CD4-positive, alpha-beta T cell treated with Interleukin-21 for 1 hour (primary cell): ENCODE measurements around the gene ADK.
"Not testable (repeated sequence)": the region's sequence is repeated elsewhere in the genome, so short reads cannot be mapped to it uniquely, and the experiment has no call there.

ENCODE experiments used
- DNase-seq: peaks from one replicate; pipeline ENCODE4 v3.0.0-alpha.2; 2020

Gene ADK

DNA sequence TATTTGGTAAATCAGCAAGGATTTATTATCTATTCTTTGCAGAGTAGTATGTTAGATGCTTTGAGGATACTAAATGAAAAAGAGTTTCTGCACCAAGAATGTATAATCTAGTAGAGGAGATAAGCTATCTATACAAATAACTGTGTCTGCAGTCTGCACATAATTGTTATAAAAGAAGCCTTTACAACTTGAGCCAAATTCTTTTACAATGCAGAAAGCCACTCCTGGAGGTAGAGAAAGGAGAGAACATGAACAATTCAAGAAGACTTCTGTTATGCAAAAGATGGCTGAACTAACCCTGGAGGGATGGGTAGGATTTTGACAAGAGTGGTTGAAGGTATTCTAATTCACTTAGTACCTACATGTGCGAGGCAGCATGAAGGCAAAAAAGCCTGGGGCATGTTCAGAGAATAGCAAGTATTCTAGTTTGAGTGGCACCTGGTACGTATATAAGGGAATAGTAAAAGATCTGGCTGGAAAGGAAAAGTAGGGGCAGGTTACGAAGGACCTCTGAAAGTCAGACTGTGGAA, 424.2 kb downstream of the ADK start:
- DNase-seq = no peak

DNA sequence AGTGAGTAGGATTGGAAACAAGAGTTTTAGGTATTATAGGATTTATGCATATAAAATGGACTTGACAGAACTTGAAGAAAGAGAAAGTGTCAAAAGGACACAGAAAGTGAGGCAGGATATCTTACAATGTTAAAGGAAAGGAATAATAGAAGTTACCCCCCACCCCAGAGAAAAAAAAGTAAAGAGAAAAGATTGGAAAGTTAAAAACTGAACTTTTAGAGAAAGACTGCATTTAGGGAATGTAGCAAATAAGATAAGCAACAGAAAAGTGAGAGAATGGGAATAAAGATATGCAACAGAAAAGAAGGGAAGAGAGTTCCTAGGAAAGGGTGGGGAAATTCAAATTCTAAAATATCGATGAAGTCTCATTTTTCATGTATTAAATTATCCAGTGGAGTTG, 424.9 kb downstream of the ADK start:
- DNase-seq = no peak

DNA sequence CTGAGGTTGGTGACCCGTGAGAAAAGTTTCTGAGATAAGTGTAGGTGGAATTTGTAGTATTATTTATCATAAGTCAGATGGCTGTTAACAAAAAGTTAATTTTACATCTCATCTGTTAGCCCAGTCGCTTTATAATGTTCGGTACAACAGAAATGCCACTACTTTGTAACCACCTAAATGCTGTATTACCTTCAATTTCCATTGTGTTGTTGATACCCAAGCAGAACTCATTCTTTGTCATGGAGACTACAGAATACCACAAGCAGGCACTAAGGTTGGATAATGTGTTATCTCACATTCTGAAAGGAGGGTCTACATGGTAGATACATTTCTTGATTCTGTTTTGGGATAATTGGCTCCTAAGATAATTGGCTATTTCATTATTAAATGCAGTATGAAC, 425.6 kb downstream of the ADK start:
- no peak for DNase-seq

DNA sequence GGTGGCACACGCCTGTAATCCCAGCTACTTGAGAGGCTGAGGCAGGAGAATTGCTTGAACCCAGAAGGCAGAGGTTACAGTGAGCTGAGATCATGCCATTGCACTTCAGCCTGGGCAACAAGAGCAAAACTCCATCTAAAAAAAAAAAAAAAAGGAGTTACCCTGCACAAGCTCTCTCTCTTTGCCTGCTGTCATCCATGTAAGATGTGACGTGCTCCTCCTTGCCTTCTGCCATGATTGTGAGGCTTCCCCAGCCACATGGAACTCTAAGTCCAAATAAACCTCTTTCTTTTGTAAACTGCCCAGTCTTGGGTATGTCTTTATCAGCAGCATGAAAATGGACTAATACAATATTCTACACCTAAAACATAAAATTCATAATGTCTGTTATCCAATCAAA, 429.4 kb downstream of the ADK start:
- DNase-seq = not testable (repeated sequence)

DNA sequence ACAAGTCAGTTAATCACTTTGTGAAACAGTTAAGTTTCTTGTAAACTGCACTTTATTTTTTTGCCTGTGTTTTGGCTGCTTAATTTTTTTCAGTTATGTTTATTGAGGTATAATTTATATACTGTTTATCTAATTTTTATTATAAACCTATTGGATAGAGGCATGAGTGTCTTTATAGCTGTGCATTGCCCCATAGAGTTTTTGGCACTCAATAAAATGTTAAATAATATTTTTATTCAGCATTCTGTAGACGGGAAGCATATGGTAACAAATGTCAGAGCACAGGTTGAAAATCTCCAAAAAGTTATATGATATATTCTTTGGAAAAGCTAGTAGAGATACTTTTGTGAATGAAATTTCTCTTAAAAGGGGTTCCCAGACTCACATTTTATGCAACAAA, 431.5 kb downstream of the ADK start:
- DNase-seq = no peak

DNA sequence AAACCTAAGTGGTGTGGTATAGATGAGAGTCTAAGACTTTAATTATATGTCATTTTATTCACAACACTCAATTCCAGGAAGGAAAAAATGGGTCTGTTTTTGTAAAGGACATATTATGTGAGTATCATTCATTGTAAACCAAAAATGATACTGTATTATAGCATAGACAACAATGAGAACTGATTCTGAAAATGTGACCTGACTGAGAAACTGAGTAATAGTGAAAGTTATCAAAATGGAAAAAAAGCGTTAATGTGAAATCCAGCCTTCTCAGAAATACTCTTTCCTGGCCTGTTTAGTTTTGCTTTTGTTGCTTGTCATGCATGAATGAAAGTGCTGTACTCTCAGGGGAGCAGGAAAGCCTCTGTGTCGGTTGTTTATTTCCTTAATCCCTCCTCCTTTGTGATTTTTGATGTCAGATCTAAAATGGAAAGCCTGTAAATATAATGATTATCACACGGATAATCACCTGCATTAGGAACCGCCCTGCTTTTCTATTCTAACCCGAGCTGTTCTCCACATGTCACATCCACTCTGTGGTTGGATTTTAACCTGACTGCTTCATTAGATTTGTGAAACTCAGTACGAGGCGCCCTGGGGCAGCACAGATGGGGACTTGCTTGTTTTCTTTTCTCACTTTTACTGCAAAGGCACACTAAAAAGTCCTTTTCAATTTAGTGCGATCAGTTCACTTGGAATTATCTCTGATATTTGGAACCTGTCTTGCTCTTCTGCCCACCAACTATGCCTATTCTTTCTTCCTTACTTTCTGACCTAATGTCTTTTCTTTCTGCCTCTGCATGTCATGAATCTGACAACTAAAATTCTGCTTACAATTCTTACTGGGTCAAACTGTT, 434.4 kb downstream of the ADK start:
- peak; percentile 64 for DNase-seq

DNA sequence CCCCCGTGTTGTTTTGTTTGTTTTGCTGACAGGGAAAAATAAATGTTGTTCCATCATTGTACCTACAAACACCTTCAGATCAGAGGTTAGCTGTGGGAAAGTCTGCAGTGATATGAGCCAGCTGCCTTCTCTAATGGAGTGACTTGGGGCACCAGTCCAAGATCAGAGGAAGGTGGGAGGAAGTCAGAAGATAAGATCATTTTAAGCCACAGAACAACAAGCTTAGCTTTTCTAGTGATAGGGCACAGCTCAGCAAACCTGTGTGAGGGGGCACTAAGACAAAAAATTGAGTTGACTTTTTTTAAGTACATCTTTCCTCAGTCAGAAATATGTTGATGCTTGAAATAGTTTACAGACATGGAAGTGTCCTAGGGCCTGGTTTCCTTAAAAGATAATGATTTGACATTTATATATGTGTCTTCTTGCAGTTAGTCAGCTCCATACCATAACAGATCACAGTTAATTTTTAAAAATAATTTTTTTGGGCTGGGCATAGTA, 435.1 kb downstream of the ADK start:
- DNase-seq = peak; percentile 78

DNA sequence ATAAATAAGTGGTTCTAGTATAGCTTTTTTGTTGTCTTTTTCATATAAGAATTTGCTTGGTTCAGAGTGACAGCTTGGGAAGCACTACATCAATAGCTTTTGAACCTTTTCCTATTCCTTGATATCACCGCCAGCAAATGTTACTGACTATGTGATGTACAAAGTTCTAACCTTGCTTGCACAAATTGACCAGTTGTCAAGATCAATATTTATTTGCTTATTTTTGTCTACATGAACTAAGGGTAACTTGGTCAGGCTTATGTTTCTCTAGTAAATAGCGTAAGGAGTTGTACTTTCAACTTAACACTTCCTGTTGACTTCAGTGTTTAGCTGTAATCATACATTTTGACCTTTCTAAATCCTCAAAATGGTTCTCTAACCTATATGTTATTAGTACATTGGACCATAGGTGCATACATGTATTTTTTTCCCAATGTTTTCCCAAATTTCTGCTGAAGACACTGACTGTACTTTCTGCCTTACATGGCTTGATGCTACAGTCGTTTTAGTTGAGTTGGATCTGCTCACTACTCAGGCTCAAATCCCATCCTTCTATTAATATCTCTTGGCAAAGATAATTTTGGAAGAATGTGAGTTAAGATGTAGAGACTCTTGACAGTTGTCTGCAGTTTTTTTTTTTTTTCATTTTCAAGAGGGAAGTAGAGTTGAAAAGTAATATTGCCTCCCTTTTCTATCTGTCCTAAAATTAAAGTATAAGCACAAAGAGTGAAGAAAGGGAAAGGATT, 436.3 kb downstream of the ADK start:
- DNase-seq = no peak

DNA sequence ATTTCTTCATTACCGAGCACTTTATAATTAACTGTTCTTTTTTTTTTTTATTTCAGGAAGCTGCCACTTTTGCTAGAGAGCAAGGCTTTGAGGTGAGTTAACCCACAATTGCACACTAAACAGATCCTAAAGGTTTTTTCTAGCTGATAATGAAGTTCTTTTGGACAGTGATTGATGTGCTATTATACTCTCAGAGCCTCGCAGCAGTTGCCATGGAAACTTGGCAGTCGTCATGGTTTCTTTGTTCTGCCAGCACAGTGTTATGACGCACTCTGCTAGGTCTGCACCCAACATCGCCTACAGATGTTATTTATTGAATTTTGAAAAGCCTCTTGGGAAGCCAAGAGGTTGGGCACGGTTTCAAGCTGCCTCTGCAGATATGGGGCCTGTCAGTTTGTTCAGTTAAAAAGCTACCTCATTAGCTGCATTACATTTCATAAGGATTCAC, 438.2 kb downstream of the ADK start:
- DNase-seq = peak; percentile 93

DNA sequence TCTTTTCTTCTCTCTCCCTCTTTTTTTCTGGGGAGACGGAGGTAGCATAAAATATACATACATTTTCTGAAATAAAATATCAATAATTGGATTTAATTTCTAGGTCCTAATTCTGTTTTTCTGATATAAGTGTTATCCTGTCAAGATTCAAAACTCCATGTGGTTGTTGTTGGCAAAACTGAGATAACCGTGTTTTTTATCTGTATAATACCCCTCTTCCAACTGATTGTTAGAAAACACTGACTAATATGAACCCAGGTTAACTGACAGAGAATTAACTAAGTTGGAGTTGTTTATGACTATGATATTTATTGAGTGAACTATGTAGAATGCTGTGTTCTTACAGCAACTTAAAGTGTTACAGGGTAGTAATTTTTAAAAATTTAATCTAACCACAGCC, 438.8 kb downstream of the ADK start:
- no peak for DNase-seq

DNA sequence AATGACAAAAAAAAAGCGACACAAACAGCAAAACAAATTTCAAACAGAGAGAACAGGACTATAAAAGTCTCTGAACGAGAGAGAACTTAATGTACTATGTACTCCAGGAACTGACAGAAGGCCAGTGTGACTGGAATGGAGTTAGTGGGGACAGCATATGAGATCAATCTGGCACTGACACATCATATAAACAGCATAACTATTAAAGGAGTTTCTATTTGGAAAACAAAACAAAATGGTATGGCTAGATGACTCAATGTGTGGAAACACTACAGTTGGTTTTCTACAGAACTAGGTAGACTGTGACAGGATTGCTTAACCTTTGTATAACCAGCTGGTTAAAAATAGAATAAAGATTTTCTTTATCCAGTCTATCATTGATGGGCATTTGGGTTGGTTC, 442.4 kb downstream of the ADK start:
- no peak for DNase-seq

DNA sequence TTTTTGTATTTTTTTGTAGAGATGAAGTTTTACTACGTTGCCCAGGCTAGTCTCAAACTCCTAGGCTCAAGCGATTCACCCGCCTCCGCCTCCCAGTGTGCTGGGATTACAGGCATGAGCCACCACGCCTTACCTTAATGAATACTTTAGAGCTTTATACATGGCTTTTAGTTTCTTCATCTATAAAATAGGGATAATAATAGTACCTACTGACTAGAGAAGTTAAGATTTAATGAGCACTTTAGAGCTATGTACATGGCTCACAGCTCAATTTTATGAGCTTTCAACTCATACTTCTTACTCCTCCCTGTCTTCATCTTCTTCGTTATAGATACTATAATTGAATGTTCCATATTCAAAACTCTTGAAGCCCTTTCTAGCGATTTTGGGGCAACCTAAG, 445.7 kb downstream of the ADK start:
- DNase-seq = no peak

DNA sequence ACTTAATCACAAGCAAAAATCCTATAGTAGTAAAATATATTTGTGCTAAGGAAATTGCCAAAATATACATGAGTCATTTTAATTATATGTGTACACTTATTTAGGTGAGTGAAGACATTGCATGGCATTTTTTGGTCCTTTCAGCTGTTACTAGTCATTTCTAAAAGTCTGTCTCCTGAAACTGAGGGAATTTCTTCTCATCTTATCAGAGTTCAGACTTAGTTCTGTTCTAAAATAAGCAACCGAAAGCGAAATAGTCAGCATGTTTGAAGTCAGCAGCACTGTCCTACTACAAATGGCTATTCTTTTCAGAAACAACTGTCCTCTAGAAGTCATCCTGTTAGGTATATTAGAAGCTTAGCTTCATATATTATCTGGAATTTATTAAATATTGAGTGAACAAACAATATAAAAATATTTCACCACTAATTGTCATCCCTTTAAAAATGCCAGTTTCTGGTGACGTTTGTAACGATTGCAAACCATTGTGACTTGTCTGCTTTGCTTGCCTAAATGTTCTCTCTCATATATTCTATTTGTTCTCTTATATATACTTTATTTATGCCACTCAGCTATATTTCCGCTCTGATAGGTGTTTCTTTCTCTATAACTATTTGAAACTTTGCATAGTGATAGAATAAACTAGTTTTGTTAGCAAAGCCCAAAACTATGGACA, 448.0 kb downstream of the ADK start:
- DNase-seq = no peak

DNA sequence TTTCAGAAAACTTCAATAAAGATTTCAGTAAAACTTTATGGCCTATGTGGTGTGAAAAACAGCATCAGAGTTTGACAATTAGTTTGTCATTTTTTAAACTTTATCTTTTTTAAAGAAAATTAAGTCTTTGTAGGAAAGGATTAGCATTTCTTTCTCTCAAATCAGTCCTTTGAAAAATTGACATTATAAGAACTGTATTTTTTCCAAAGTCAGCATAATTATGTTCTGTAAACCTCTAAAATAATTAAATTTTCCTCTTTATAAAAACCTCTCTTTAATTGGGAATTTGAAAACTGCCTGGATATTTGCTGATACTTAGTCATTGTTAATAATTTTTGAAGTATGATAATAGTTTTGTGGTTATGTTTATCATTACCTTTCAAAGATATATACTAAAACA, 448.7 kb downstream of the ADK start:
- DNase-seq = no peak

DNA sequence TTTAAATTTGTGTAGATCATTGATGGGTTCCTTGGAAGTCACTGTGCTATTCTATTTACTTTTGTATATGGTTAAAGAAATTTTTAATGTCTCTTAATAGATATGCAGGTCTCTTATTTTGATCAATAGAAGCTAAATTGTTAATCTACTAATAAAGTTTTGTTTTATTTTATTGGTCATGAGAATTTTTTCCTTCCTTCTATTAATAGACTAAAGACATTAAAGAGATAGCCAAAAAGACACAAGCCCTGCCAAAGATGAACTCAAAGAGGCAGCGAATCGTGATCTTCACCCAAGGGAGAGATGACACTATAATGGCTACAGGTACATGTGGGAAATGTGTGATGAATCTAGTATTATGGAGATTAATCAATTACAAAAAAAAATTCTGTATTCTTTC, 449.1 kb downstream of the ADK start:
- DNase-seq = no peak

DNA sequence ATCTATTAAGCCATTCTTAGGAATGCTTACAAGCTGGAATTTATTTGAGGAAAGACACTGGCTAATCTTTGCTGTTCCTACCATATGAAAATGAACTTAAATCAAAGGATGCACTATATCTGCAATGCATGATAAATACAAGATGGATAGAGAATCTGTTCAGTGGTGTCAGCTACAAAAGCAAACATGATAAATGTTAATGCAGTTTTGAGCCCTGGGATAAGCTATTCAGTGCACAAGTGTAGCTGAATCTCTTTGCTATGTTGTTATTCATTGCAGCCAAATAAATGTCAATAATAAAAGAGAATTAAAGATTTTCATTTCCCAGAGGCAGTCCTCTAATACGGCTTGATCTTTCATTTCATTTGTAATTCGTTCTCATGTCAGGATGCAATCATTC, 451.6 kb downstream of the ADK start:
- DNase-seq = no peak

DNA sequence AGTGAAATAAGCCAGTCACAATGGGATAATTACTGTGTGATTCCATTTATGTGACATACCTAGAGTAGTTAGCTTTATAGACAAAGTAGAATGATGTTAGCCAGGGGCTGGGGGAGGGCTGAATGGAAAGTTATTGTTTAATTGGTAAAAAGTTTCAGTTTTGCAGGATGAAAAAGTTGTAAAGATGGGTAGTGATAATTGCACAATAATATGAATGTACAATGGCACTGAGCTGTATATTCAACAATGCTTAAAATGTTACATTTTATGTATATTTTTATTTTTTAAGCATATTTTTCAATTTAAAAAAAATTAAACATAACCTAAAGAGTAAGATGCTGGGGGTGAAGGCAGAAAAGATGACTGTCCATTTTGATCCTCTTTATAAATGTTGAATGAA, 459.3 kb downstream of the ADK start:
- no peak for DNase-seq

DNA sequence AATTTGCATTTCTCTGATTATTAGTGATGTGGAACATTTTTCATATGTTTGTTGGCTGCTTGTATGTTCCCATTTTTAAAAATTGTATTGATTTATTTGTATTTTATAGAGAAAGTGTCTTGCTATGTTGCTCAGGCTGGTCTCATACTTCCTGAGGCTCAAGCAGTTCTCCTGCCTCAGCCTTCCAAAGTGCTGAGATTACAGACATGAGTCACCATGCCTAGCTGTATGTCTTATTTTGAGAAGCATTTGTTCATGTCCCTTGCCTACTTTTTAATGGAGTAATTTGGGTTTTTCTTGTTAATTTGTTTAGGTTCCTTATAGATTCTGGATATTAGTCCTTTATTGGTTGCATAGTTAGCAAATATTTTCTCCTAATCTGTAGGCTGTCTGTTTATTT, 461.2 kb downstream of the ADK start:
- no peak for DNase-seq

DNA sequence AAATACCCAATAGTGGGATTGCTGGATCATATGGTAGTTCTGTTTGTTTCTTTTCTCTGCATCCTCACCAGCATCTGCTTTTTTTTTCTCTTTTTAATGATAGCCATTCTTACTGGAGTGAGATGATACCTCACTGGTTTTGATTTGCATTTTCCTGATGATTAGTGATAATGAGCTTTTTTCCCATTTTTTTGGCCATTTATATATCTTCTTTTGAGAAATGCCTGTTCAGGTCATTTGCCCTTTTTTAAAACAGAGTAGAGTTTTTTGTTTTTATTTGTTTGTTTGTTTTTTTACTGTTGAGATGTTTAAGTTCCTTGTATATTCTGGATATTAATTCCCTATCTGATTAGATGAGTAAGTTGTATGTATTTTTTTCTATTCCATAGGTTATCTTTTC, 469.6 kb downstream of the ADK start:
- DNase-seq = no peak

DNA sequence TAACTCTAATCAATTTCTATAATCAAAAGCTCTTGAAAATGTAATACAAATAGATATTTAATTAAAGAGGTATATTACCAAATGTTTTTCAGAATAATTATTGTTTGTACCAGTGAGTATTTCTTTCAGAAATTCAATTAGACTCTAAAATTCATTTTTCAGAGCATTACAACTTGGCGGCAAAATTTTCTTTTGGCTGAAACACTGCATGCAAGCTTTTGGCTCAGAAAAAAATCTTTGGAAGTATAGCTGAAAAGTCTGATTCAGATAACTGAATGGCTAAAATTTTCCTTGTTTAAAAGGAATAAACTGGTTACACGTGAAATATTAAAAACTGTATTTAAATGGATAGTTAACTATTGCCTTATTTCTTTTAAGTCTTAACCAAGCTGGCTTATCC, 472.8 kb downstream of the ADK start:
- DNase-seq = no peak

DNA sequence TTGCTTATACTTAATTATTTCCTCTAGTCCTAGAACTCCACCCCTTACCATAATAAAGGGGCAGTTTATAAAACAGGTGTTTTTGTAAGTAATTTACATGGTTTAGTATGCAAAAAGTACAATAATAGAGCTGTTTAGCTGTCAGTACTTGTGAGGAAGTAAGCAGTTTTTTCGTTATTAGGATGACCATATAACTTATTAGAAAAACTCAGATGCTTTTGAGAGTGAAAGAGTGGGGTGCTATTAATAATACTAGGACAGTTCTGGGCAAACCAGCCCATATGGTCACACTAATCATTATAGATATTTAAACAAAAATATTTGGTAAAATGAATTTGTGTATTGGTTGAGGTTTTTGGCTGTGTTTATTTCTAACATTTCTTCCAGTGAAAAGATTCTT, 473.5 kb downstream of the ADK start:
- DNase-seq = no peak

DNA sequence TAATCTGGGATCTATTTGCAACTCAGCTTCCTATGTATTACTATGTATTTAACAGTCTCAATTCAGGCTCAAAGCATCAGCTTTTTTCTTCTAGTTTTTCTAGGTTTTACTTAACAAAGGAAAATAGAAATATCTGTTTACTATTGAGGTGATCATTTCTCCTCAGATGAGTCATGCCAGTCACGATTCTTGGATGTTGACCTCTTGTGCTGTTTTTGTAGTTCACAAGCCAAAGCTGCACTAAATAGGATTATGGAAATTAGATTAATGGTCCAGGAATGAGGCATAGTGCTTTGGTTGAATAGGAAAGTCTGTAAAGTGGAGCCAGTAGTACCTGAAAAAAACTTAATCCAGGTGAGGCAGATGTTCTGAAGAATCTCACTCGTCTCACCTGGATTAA, 477.1 kb downstream of the ADK start:
- DNase-seq = no peak

DNA sequence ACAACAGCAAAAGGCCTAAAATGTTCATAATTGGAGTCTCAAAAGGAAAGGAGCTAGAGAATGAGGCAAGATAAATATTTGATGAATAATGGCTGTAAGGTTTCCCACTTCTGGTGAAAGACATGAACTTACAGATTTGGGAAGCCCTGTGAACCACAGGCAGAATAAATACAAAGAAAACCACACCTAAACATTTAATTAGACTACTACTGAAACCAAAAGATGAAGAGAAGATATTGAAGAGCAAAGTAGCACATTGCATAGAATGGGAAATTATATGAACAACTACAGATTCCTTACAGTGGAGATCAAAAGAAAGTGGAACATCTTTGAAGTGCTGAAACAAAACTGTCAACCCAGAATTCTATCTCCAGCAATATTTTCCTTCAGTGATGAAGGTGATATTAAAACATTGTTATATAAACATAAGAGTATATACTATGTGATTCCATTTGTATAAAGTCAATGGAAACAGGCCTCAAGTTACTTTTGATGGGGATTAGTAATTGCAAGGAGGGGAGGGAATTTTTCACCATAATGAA, 484.0 kb downstream of the ADK start:
- DNase-seq = no peak
